Mesendoderm (in vitro differentiated cells): Measurements from ENCODE around the gene GBA3.

ENCODE experiments used
- DNase-seq: peaks from one replicate; pipeline ENCODE4 v3.0.0; 2013
- H2AK5ac ChIP-seq: 2 replicates; pipeline ENCODE4 v1.6.1; 2013; ENCODE audit warnings: low read length, inconsistent platforms
- H2BK120ac ChIP-seq: 2 replicates; pipeline ENCODE4 v1.6.1; 2013; ENCODE audit warnings: low read depth, mild to moderate bottlenecking, low read length, moderate library complexity, mixed read lengths
- H2BK15ac ChIP-seq: replicated peaks from 2 replicates; pipeline ENCODE4 v1.6.1; 2013; ENCODE audit warnings: low read depth, mild to moderate bottlenecking, moderate library complexity
- H2BK5ac ChIP-seq: 2 replicates; pipeline ENCODE4 v1.6.1; 2013; ENCODE audit warnings: low read length, inconsistent platforms
- H3K18ac ChIP-seq: 2 replicates; pipeline ENCODE4 v1.6.1; 2013; ENCODE audit warnings: mild to moderate bottlenecking, low read length, mixed read lengths
- H3K23ac ChIP-seq: one replicate; pipeline ENCODE4 v1.6.1; 2013; ENCODE audit warnings: low read length
- H3K27ac ChIP-seq: 2 replicates; pipeline ENCODE4 v1.5.1; 2013; ENCODE audit warnings: low read depth, mild to moderate bottlenecking, inconsistent platforms, low read length, moderate library complexity
- H3K27me3 ChIP-seq: 2 replicates; pipeline ENCODE4 v1.6.1; 2013; ENCODE audit warnings: low read length, control low read depth, mild to moderate bottlenecking, inconsistent platforms; ENCODE audit not compliant: insufficient read depth, poor library complexity
- H3K36me3 ChIP-seq: 2 replicates; pipeline ENCODE4 v1.6.1; 2013; ENCODE audit warnings: low read length, inconsistent platforms; ENCODE audit not compliant: control insufficient read depth, insufficient read depth
- H3K4ac ChIP-seq: one replicate; pipeline ENCODE4 v1.6.1; 2013; ENCODE audit warnings: low read depth, mild to moderate bottlenecking, low read length, moderate library complexity
- H3K4me1 ChIP-seq: 2 replicates; pipeline ENCODE4 v1.6.1; 2013; ENCODE audit warnings: low read depth, low read length, inconsistent platforms; ENCODE audit not compliant: control insufficient read depth
- H3K4me2 ChIP-seq: 2 replicates; pipeline ENCODE4 v1.6.1; 2013; ENCODE audit warnings: low read length
- H3K4me3 ChIP-seq: 2 replicates; pipeline ENCODE4 v1.5.1; 2013; ENCODE audit warnings: mild to moderate bottlenecking, low read length
- H3K56ac ChIP-seq: one replicate; pipeline ENCODE4 v1.6.1; 2013; ENCODE audit warnings: low read length
- H3K79me1 ChIP-seq: 2 replicates; pipeline ENCODE4 v1.6.1; 2013; ENCODE audit warnings: low read length, inconsistent platforms
- H3K79me2 ChIP-seq: 2 replicates; pipeline ENCODE4 v1.6.1; 2013; ENCODE audit warnings: mild to moderate bottlenecking, low read length; ENCODE audit not compliant: control insufficient read depth, insufficient read depth
- H3K9ac ChIP-seq: 2 replicates; pipeline ENCODE4 v1.6.1; 2013; ENCODE audit warnings: low read length, inconsistent platforms
- H4K5ac ChIP-seq: one replicate; pipeline ENCODE4 v1.6.1; 2013; ENCODE audit warnings: low read length
- H4K8ac ChIP-seq: one replicate; pipeline ENCODE4 v1.6.1; 2013; ENCODE audit warnings: low read depth, mild to moderate bottlenecking, control low read depth, low read length, moderate library complexity
- WGBS: extraction: QIAGEN DNeasy Blood & Tissue Kit; methylation state at CpG from one replicate; pipeline ENCODE4 v1.1.7; 2013; ENCODE audit warnings: low lambda C conversion rate, missing lambda C conversion rate; ENCODE audit not compliant: insufficient coverage; ENCODE audit errors: extremely low coverage; 5-methylcytosine and 5-hydroxymethylcytosine counted together

The GBA3 gene

DNA sequence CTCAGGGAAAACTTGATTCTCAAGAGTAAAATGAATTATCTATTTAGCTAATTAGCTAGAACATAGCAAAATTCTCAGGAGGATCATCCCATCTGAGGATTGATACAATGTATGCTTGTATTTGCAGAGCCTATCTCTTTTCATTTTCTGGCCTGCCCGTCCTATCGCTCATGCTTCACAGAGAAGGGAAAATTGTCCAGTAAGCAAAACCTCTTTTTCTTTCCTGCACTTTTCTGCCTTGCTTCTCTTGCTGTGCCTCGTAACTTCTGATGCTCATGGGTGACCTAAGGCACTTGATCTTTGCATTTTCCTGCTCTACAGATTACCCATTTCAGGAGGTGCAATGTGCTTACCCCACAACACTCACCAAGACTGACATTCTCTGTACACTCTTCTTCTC, 88.1 kb downstream of the GBA3 start:
- H3K4me3 ChIP-seq: no peak overlapping the region
- H3K56ac ChIP-seq: no peak overlapping the region
- H3K4ac ChIP-seq: no peak overlapping the region
- H3K23ac ChIP-seq: no peak overlapping the region
- H4K5ac ChIP-seq: no peak overlapping the region
- H3K79me1 ChIP-seq: no peaks in the 10 kb centered on the region
- no peak overlapping the region for H2BK15ac ChIP-seq
- H2AK5ac ChIP-seq: no peak overlapping the region
- H2BK120ac ChIP-seq: no peak overlapping the region
- no peak overlapping the region for H4K8ac ChIP-seq
- no peak overlapping the region for H2BK5ac ChIP-seq
- H3K27me3 ChIP-seq: no peaks in the 10 kb centered on the region
- WGBS: no CpG with 5 or more reads among the region's 3 CpGs
- no peak overlapping the region for H3K18ac ChIP-seq
- no peak overlapping the region for H3K27ac ChIP-seq
- no peak for DNase-seq
- no peak overlapping the region for H3K4me2 ChIP-seq
- H3K4me1 ChIP-seq: no peaks in the 10 kb centered on the region
- H3K79me2 ChIP-seq: no peaks in the 10 kb centered on the region
- H3K36me3 ChIP-seq: no peaks in the 10 kb centered on the region
- no peak overlapping the region for H3K9ac ChIP-seq

DNA sequence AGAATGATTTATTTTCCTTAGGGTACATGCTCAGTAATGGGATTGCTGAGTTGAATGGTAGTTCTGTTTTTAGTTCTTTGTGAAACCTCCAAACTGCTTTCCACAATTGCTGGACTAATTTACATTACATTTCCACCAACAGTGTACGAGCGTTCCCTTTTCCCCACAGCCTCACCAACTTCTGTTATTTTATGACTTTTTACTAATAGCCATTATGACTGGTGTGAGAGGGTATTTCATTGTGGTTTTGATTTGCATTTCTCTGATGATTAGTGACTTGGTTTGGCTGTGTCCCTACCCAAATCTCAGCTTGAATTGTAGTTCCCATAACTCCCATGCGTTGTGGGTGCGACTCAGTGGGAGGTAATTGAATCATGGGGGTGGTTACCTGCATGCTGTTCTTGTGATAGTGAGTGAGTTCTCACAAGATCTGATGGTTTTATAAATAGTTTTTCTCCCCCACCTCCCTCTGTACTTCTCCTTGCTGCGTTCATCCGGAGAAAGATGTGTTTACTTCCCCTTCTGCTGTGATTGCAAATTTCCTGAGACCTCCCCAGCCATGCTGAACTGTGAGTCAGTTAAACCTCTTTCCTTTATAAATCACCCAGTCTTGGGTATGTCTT, 95.1 kb downstream of the GBA3 start:
- WGBS: no CpG with 5 or more reads among the region's 6 CpGs
- no peak overlapping the region for H4K8ac ChIP-seq
- no peak overlapping the region for H2BK15ac ChIP-seq
- H3K56ac ChIP-seq: no peak overlapping the region
- H3K4me2 ChIP-seq: no peak overlapping the region
- no peak overlapping the region for H4K5ac ChIP-seq
- no peak overlapping the region for H2AK5ac ChIP-seq
- no peak overlapping the region for H3K23ac ChIP-seq
- no peak overlapping the region for H3K18ac ChIP-seq
- no peaks in the 10 kb centered on the region for H3K27me3 ChIP-seq
- no peaks in the 10 kb centered on the region for H3K36me3 ChIP-seq
- no peak overlapping the region for H2BK120ac ChIP-seq
- H3K79me2 ChIP-seq: no peaks in the 10 kb centered on the region
- H3K9ac ChIP-seq: no peak overlapping the region
- H3K27ac ChIP-seq: no peak overlapping the region
- H3K4ac ChIP-seq: no peak overlapping the region
- no peak overlapping the region for H2BK5ac ChIP-seq
- H3K4me3 ChIP-seq: no peak overlapping the region
- H3K79me1 ChIP-seq: no peaks in the 10 kb centered on the region
- no peak for DNase-seq
- no peaks in the 10 kb centered on the region for H3K4me1 ChIP-seq

DNA sequence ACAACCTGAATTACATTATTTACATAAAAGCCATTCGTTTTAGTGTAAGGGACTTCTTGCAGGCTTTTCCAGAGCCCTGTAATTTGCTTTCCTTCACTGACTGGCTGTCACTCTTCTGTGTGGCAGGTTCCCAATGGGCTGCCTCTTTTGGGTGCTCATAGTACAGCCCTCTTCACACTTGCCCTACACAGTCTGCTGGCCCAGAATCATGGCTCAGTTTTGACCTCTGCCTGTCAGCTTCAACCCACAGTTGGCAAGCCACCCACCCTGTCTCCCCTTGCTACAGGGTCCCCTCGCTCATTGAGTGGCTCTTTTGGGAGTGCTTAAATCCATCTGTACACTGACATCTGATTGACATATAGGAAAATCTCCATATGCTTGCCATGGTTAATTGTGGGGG, 97.9 kb downstream of the GBA3 start:
- H2AK5ac ChIP-seq: no peak overlapping the region
- H2BK5ac ChIP-seq: no peak overlapping the region
- no peak for DNase-seq
- H3K36me3 ChIP-seq: no peaks in the 10 kb centered on the region
- no peak overlapping the region for H3K9ac ChIP-seq
- H4K5ac ChIP-seq: no peak overlapping the region
- H3K4me1 ChIP-seq: no peaks in the 10 kb centered on the region
- H3K23ac ChIP-seq: no peak overlapping the region
- H3K79me2 ChIP-seq: no peaks in the 10 kb centered on the region
- no CpG with 5 or more reads among the region's 2 CpGs for WGBS
- no peak overlapping the region for H3K56ac ChIP-seq
- H3K4ac ChIP-seq: no peak overlapping the region
- H4K8ac ChIP-seq: no peak overlapping the region
- no peak overlapping the region for H2BK120ac ChIP-seq
- H3K18ac ChIP-seq: no peak overlapping the region
- H2BK15ac ChIP-seq: no peak overlapping the region
- no peaks in the 10 kb centered on the region for H3K27me3 ChIP-seq
- no peak overlapping the region for H3K4me2 ChIP-seq
- no peaks in the 10 kb centered on the region for H3K79me1 ChIP-seq
- no peak overlapping the region for H3K4me3 ChIP-seq
- H3K27ac ChIP-seq: no peak overlapping the region

DNA sequence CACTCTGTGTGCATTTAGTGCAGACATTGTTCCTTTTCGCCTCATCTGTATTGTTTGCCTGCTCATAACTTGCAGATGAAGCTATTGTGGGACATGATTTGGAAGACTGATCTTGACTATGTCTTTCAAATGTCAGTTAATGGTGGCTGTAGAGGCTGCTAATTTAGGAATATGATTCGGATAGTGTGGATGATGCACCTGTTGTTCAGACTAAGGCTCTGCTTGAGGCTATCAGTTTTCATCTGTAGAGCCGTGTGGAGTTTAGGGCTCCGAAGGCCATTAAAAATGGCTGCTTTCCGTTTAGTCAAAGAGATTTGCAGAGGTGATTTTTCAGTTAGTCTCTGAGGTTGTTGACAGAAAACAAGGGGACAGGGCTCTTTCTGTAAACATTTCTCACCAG, 102.0 kb downstream of the GBA3 start:
- Histone ChIP-seq H3K27me3 (no peaks in the 10 kb centered on the region), H4K5ac (no peak overlapping the region), H2BK5ac (no peak overlapping the region)

DNA sequence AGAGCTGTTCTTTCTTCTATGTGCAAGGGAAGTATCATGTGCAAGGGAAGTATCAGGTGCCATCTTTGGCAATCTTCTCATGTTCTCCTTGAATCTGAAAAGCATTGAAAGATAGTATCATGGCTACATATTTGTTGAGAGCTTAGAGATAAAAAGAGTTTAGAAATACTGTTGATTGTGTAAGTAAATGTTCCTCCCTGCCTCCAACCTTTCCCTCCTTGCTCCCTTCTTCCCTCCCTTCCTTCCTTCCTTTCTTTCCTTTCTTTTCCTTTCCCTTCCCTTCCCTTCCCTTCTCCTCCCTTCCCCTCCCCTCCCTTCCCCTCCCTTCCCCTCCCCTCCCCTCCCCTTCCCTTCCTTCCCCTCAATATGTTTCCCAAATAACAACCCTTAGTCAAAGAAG, 108.7 kb downstream of the GBA3 start:
- Histone ChIP-seq H3K9ac (no peak overlapping the region), H2BK15ac (no peak overlapping the region), H3K18ac (no peak overlapping the region), H2AK5ac (no peak overlapping the region), H3K4me1 (no peaks in the 10 kb centered on the region), H4K8ac (no peak overlapping the region), H3K27me3 (no peaks in the 10 kb centered on the region), H2BK5ac (no peak overlapping the region), H3K56ac (no peak overlapping the region), H3K36me3 (no peaks in the 10 kb centered on the region), H3K79me1 (no peaks in the 10 kb centered on the region), H3K23ac (no peak overlapping the region), H3K4me3 (no peak overlapping the region), H4K5ac (no peak overlapping the region), H3K4me2 (no peak overlapping the region), H2BK120ac (no peak overlapping the region), H3K27ac (no peak overlapping the region), H3K79me2 (no peaks in the 10 kb centered on the region), H3K4ac (no peak overlapping the region)
- DNase-seq: no peak

More for the DNA sequence above, 102.0 kb downstream of the GBA3 start:
- no peak overlapping the region for H2BK120ac ChIP-seq
- no peaks in the 10 kb centered on the region for H3K79me2 ChIP-seq
- H3K4me3 ChIP-seq: no peak overlapping the region
- no CpG with 5 or more reads among the region's 5 CpGs for WGBS
- DNase-seq: no peak
- no peak overlapping the region for H3K18ac ChIP-seq
- no peaks in the 10 kb centered on the region for H3K4me1 ChIP-seq
- H2AK5ac ChIP-seq: no peak overlapping the region
- H3K36me3 ChIP-seq: no peaks in the 10 kb centered on the region
- H3K79me1 ChIP-seq: no peaks in the 10 kb centered on the region
- H4K8ac ChIP-seq: no peak overlapping the region
- H3K4me2 ChIP-seq: no peak overlapping the region
- H3K9ac ChIP-seq: no peak overlapping the region
- no peak overlapping the region for H3K23ac ChIP-seq
- H3K56ac ChIP-seq: no peak overlapping the region
- H3K27ac ChIP-seq: no peak overlapping the region
- no peak overlapping the region for H3K4ac ChIP-seq
- H2BK15ac ChIP-seq: no peak overlapping the region

DNA sequence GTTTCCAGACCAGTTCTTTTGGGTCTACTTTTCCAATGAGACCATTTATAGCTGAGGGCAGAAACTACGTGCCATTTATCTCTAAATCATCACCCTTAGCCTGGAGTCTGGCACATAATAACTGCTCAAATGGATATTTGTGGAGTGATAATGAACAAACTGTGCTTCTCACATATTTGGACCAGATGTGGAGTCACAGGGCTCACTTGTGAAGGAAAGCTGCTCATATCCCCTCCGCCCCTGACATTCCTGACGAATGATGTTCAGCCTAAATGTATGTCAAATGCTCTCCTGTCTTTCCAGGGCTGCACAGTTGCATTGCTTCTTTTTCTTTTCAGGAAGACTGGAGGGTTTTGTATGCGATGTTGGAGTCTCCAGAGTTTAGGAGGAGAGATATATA, 110.1 kb downstream of the GBA3 start:
- DNase-seq: no peak
- H4K8ac ChIP-seq: no peak overlapping the region
- WGBS: no CpG with 5 or more reads among the region's 4 CpGs
- H2BK5ac ChIP-seq: no peak overlapping the region
- H3K4me1 ChIP-seq: no peaks in the 10 kb centered on the region
- no peak overlapping the region for H4K5ac ChIP-seq
- no peak overlapping the region for H2AK5ac ChIP-seq
- no peak overlapping the region for H3K56ac ChIP-seq
- no peak overlapping the region for H2BK15ac ChIP-seq
- H3K79me2 ChIP-seq: no peaks in the 10 kb centered on the region
- H3K4me2 ChIP-seq: no peak overlapping the region
- no peak overlapping the region for H3K4me3 ChIP-seq
- H3K23ac ChIP-seq: no peak overlapping the region
- H3K4ac ChIP-seq: no peak overlapping the region
- H2BK120ac ChIP-seq: no peak overlapping the region
- H3K9ac ChIP-seq: no peak overlapping the region
- H3K79me1 ChIP-seq: no peaks in the 10 kb centered on the region
- H3K18ac ChIP-seq: no peak overlapping the region
- no peaks in the 10 kb centered on the region for H3K36me3 ChIP-seq
- no peak overlapping the region for H3K27ac ChIP-seq
- no peaks in the 10 kb centered on the region for H3K27me3 ChIP-seq
